Measurements from ENCODE around the gene PARN.

- TF ChIP-seq CTCF (IDR thresholded peaks at IDR 0.05) = no peak
- TF ChIP-seq POLR2A (IDR thresholded peaks at IDR 0.05) = no peak
Measured at GRCh38 chr16:14494396-14494966, 135.6 kb downstream of the PARN start.
